H9 (cell line): Measurements from ENCODE around the gene FAM222B. TPM values are rescaled to one million over a fixed set of nuclear protein-coding genes. Genes with fewer than 3 reads are reported as not detected.

Experiments used
- DNase-seq: peaks from one replicate; pipeline ENCODE4 v3.0.0-alpha.2; 2017
- H2AFZ ChIP-seq: one replicate; pipeline ENCODE4 v1.6.1; 2013; ENCODE audit warnings: mild to moderate bottlenecking, low read length, control low read depth, moderate library complexity
- H2AK5ac ChIP-seq: 2 replicates; pipeline ENCODE4 v1.6.1; 2013; ENCODE audit warnings: low read length, control low read depth, mixed read lengths; ENCODE audit not compliant: insufficient read length
- H2BK120ac ChIP-seq: one replicate; pipeline ENCODE4 v1.6.1; 2013; ENCODE audit warnings: low read depth, mild to moderate bottlenecking, low read length, control low read depth, inconsistent platforms; ENCODE audit not compliant: poor library complexity, severe bottlenecking
- H2BK12ac ChIP-seq: 2 replicates; pipeline ENCODE4 v1.6.1; 2013; ENCODE audit warnings: low read length, control low read depth, mixed read lengths, low read depth; ENCODE audit not compliant: insufficient read length
- H2BK15ac ChIP-seq: 2 replicates; pipeline ENCODE4 v1.6.1; 2013; ENCODE audit warnings: low read depth, low read length, control low read depth
- H2BK20ac ChIP-seq: one replicate; pipeline ENCODE4 v1.6.1; 2013; ENCODE audit warnings: low read depth, mild to moderate bottlenecking, low read length, control low read depth, inconsistent platforms; ENCODE audit not compliant: poor library complexity, severe bottlenecking
- H2BK5ac ChIP-seq: 2 replicates; pipeline ENCODE4 v1.6.1; 2013; ENCODE audit warnings: low read length, control low read depth, mixed read lengths; ENCODE audit not compliant: insufficient read length
- H3K14ac ChIP-seq: 2 replicates; pipeline ENCODE4 v1.6.1; 2013; ENCODE audit warnings: low read length, control low read depth; ENCODE audit not compliant: insufficient read depth
- H3K18ac ChIP-seq: 2 replicates; pipeline ENCODE4 v1.6.1; 2013; ENCODE audit warnings: low read depth, mild to moderate bottlenecking, mixed read lengths, low read length, control low read depth; ENCODE audit not compliant: insufficient read length
- H3K23ac ChIP-seq: 2 replicates; pipeline ENCODE4 v1.6.1; 2013; ENCODE audit warnings: low read length, control low read depth, mixed read lengths, low read depth; ENCODE audit not compliant: insufficient read length
- H3K23me2 ChIP-seq: 2 replicates; pipeline ENCODE4 v1.6.1; 2013; ENCODE audit warnings: low read depth, mild to moderate bottlenecking, mixed read lengths, low read length, control low read depth; ENCODE audit not compliant: insufficient read length, poor library complexity, severe bottlenecking
- H3K27ac ChIP-seq: 2 replicates; pipeline ENCODE4 v1.5.1; 2013; ENCODE audit warnings: low read length, control low read depth, mixed read lengths, low read depth; ENCODE audit not compliant: insufficient read length
- H3K27me3 ChIP-seq: 2 replicates; pipeline ENCODE4 v1.6.1; 2013; ENCODE audit warnings: low read length, control low read depth, inconsistent platforms; ENCODE audit not compliant: insufficient read depth
- H3K4ac ChIP-seq: 2 replicates; pipeline ENCODE4 v1.6.1; 2013; ENCODE audit warnings: low read depth, mild to moderate bottlenecking, control low read depth, inconsistent platforms, low read length, moderate library complexity
- H3K4me1 ChIP-seq: 2 replicates; pipeline ENCODE4 v1.6.1; 2013; ENCODE audit warnings: low read length, control low read depth, inconsistent platforms; ENCODE audit not compliant: insufficient read depth
- H3K4me2 ChIP-seq: 2 replicates; pipeline ENCODE4 v1.6.1; 2013; ENCODE audit warnings: low read length, control low read depth, mixed read lengths; ENCODE audit not compliant: insufficient read length, insufficient read depth
- H3K56ac ChIP-seq: 2 replicates; pipeline ENCODE4 v1.6.1; 2013; ENCODE audit warnings: low read depth, mild to moderate bottlenecking, mixed read lengths, low read length, control low read depth; ENCODE audit not compliant: insufficient read length
- H3K79me1 ChIP-seq: 2 replicates; pipeline ENCODE4 v1.6.1; 2013; ENCODE audit warnings: low read depth, mild to moderate bottlenecking, moderate library complexity, low read length, control low read depth, inconsistent platforms; ENCODE audit not compliant: insufficient read depth, poor library complexity, severe bottlenecking
- H3K79me2 ChIP-seq: 2 replicates; pipeline ENCODE4 v1.6.1; 2013; ENCODE audit warnings: low read length, control low read depth, inconsistent platforms; ENCODE audit not compliant: insufficient read depth
- H3K9ac ChIP-seq: 2 replicates; pipeline ENCODE4 v1.6.1; 2013; ENCODE audit warnings: low read length, control low read depth, mixed read lengths; ENCODE audit not compliant: insufficient read length; ENCODE audit errors: extremely low read depth
- H3K9me3 ChIP-seq: one replicate; pipeline ENCODE4 v1.6.1; 2013; ENCODE audit warnings: low read depth, low read length, inconsistent platforms; ENCODE audit not compliant: control insufficient read depth
- H3T11ph ChIP-seq: one replicate; pipeline ENCODE4 v1.6.1; 2013; ENCODE audit warnings: mild to moderate bottlenecking, low read length, control low read depth, inconsistent platforms
- H4K20me1 ChIP-seq: one replicate; pipeline ENCODE4 v1.6.1; 2013; ENCODE audit not compliant: control insufficient read depth, insufficient read length, insufficient read depth
- H4K5ac ChIP-seq: 2 replicates; pipeline ENCODE4 v1.6.1; 2013; ENCODE audit warnings: low read depth, mild to moderate bottlenecking, mixed read lengths, low read length, control low read depth; ENCODE audit not compliant: insufficient read length
- H4K8ac ChIP-seq: replicated peaks from 2 replicates; pipeline ENCODE4 v1.6.1; 2013; ENCODE audit warnings: low read length, control low read depth, mixed read lengths, low read depth; ENCODE audit not compliant: insufficient read length
- H4K91ac ChIP-seq: 2 replicates; pipeline ENCODE4 v1.6.1; 2013; ENCODE audit warnings: low read depth, mild to moderate bottlenecking, moderate library complexity, mixed read lengths, low read length, control low read depth; ENCODE audit not compliant: insufficient read length
- H3K27ac Mint-ChIP-seq, 3 experiments: 2 replicates in 2 of 3; 3 replicates in 1 of 3; pipeline ENCODE4 v1.8.0; 2020 to 2021; ENCODE audit warnings: mixed read lengths in 3 of 3, mild to moderate bottlenecking in 1 of 3, moderate library complexity in 1 of 3
- H3K27me3 Mint-ChIP-seq: 2 replicates; pipeline ENCODE4 v1.8.0; 2021; ENCODE audit warnings: low read depth, mild to moderate bottlenecking, moderate library complexity, mixed read lengths
- H3K36me3 Mint-ChIP-seq, 3 experiments: 2 replicates in 2 of 3; 3 replicates in 1 of 3; pipeline ENCODE4 v1.8.0; 2020 to 2021; ENCODE audit warnings: low read depth in 3 of 3, mixed read lengths in 3 of 3; ENCODE audit not compliant: insufficient read depth in 1 of 3
- H3K4me1 Mint-ChIP-seq, 2 experiments: 2 replicates each; pipeline ENCODE4 v1.8.0; 2020; ENCODE audit warnings: mixed read lengths in 2 of 2
- H3K4me3 Mint-ChIP-seq, 2 experiments: 2 replicates in 1 of 2; 3 replicates in 1 of 2; pipeline ENCODE4 v1.8.0; 2020 to 2021; ENCODE audit warnings: mild to moderate bottlenecking in 2 of 2, mixed read lengths in 2 of 2, moderate library complexity in 1 of 2
- H3K9me3 Mint-ChIP-seq, 2 experiments: 2 replicates in 1 of 2; 3 replicates in 1 of 2; pipeline ENCODE4 v1.8.0; 2020; ENCODE audit warnings: mild to moderate bottlenecking in 2 of 2, mixed read lengths in 2 of 2, moderate library complexity in 1 of 2
- CTCF ChIP-seq: fragments of 200-600 bp; sonication (generic); conservative IDR thresholded peaks from 3 replicates; pipeline ENCODE4 v1.8.0; 2021; ENCODE audit warnings: antibody characterized with exemption, mild to moderate bottlenecking
- WGBS: extraction: QIAGEN DNeasy Blood & Tissue Kit; methylation state at CpG from one replicate; pipeline ENCODE4 v1.1.7; 2013; ENCODE audit warnings: missing lambda C conversion rate, low lambda C conversion rate, mixed read lengths; ENCODE audit not compliant: insufficient read length; ENCODE audit errors: extremely low coverage; 5-methylcytosine and 5-hydroxymethylcytosine counted together
- total RNA-seq: library from RNA; stranded (reverse); gene quantifications from 2 replicates; pipeline ENCODE4 v1.2.1, GENCODE V29; 2021

Gene FAM222B
- total RNA-seq, 1 experiment from 2014 or later = 76.1 TPM

GRCh38 chr17:28857905-28858800 is 15.6 kb upstream of the FAM222B start:
- Mint-ChIP-seq H3K4me3 (no peak overlapping the region), H3K27me3 (no peaks in the 10 kb centered on the region), H3K4me1 (peaks cover 6 to 16% of the 10 kb centered on the region in 2 experiments), H3K9me3 (no peaks in the 10 kb centered on the region), H3K36me3 (peaks cover 28 to 43% (median 42%) of the 10 kb centered on the region in 3 experiments), H3K27ac (no peak overlapping the region)
- no peak overlapping the region for H3K56ac ChIP-seq
- H3K9ac ChIP-seq = no peak overlapping the region
- no peak overlapping the region for H3K18ac ChIP-seq
- H2BK5ac ChIP-seq = no peak overlapping the region
- H2AK5ac ChIP-seq = no peak overlapping the region
- no peak overlapping the region for H3K4ac ChIP-seq
- H2BK120ac ChIP-seq = no peak overlapping the region
- no peaks in the 10 kb centered on the region for H3K9me3 ChIP-seq
- TF ChIP-seq CTCF = no peak
- H4K20me1 ChIP-seq = no peaks in the 10 kb centered on the region
- no peak overlapping the region for H3K14ac ChIP-seq
- no peak overlapping the region for H3K27ac ChIP-seq
- H3K23me2 ChIP-seq = peaks cover 6% of the 10 kb centered on the region
- no peak overlapping the region for H3K23ac ChIP-seq
- H3K79me2 ChIP-seq = no peaks in the 10 kb centered on the region
- no peak overlapping the region for H4K91ac ChIP-seq
- H2BK20ac ChIP-seq = no peak overlapping the region
- no peak overlapping the region for H2AFZ ChIP-seq
- WGBS = no CpG with 5 or more reads among the region's 3 CpGs
- no peak overlapping the region for H3K4me2 ChIP-seq
- no peak overlapping the region for H2BK12ac ChIP-seq
- H3K79me1 ChIP-seq = no peaks in the 10 kb centered on the region
- no peaks in the 10 kb centered on the region for H3K27me3 ChIP-seq
- H2BK15ac ChIP-seq = no peak overlapping the region
- no peak for DNase-seq
- H4K8ac ChIP-seq = no peak overlapping the region
- no peaks in the 10 kb centered on the region; the same call in 1 of the 2 replicates for H3K4me1 ChIP-seq
- H4K5ac ChIP-seq = no peak overlapping the region
- H3T11ph ChIP-seq = no peak overlapping the region
